ENCODE measurements around the gene GPRC6A.
"Not testable (repeated sequence)": the region's sequence is repeated elsewhere in the genome, so short reads cannot be mapped to it uniquely, and the experiment has no call there.

GPRC6A gene, protein sequence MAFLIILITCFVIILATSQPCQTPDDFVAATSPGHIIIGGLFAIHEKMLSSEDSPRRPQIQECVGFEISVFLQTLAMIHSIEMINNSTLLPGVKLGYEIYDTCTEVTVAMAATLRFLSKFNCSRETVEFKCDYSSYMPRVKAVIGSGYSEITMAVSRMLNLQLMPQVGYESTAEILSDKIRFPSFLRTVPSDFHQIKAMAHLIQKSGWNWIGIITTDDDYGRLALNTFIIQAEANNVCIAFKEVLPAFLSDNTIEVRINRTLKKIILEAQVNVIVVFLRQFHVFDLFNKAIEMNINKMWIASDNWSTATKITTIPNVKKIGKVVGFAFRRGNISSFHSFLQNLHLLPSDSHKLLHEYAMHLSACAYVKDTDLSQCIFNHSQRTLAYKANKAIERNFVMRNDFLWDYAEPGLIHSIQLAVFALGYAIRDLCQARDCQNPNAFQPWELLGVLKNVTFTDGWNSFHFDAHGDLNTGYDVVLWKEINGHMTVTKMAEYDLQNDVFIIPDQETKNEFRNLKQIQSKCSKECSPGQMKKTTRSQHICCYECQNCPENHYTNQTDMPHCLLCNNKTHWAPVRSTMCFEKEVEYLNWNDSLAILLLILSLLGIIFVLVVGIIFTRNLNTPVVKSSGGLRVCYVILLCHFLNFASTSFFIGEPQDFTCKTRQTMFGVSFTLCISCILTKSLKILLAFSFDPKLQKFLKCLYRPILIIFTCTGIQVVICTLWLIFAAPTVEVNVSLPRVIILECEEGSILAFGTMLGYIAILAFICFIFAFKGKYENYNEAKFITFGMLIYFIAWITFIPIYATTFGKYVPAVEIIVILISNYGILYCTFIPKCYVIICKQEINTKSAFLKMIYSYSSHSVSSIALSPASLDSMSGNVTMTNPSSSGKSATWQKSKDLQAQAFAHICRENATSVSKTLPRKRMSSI

DNA sequence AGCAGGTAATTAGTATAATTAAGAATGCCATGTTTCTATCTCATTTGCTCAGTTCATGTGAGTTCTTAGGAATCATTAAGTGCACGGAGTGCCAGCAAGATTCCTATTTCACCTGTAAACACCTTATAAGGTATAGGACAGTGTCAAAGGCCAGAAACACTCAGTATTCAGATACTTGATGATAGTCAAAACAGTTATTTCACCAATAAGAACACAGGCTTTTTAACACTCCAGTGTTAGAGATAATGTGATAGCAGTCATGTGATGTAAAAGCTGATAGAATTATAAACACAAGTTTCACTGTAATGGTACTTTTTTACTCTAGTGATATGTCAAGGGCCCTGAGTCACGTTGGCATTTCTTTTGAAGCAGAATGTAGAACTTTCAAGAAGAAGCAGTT is at the start of gene GPRC6A:
Gene GPRC6A, minus strand, starts transcription at position 101 of the 400 bp plus-strand sequence. Its CDS starts 70 bp downstream, at position 31.
- DNase-seq, result no peak

DNA sequence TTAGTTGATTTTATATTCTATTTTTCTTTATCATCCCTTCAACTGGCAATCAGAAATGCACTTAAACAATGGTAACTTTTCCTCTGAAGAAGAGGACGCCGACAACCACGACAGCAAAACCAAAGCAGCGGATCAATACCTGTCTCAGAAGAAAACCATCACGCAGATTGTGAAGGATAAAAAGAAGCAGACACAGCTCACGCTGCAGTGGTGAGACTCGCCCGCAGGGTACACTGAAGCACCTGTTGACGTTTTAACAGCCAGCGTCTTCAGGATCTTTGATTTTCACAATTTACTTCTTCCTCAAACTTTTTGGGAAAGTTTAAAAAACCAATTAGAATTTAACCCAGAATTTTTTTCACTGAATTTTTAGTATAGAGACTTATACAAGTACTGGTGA is 48.9 kb upstream of the GPRC6A start:
- no peak for DNase-seq

DNA sequence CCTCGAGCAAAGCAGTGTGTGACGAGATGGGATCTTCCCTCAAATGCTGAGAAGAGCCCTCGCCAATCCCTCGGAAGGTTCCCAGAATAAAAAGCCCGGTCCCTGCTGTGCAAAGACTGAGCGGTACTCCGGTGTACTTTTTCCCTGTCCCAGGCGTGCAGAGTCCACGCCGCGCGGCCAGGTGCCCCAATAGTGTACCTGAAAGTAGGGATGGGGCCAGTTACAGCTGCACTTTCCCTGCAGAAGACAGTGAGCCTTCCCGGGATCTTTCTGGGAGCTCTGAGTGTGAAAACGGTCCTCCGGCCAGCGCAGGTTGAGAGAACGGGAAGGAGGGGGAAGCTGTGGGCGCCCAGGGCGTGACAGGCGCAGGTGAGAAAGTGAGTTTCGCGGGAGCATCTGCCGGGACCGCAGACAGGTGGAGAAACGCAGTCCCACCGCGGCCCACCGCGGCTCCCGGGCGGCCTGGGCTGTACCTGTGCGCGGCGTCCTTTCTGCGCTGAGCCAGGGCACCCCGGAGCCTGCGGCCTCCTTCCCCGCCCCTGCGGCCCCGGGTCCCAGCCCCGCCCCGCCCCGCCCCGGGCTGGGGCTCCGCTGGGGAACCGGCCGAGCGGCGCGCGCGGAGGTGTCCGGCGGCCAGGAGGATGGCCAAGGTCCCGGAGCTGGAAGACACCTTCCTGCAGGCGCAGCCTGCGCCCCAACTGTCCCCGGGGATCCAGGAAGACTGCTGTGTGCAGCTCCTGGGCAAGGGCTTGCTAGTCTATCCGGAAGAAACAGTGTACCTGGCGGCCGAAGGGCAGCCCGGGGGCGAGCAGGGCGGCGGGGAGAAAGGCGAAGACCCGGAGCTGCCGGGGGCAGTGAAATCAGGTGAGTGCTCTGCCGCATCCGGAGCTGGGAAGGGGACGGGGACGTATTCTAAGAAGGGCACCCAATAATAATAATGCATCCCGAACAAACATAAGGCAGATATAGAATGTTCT is 48.0 kb upstream of the GPRC6A start, which contains the start of gene RFX6:
Gene RFX6, plus strand, starts transcription at position 608 of the 977 bp plus-strand sequence. Its CDS starts 34 bp downstream, at position 642.
- no peak for DNase-seq

DNA sequence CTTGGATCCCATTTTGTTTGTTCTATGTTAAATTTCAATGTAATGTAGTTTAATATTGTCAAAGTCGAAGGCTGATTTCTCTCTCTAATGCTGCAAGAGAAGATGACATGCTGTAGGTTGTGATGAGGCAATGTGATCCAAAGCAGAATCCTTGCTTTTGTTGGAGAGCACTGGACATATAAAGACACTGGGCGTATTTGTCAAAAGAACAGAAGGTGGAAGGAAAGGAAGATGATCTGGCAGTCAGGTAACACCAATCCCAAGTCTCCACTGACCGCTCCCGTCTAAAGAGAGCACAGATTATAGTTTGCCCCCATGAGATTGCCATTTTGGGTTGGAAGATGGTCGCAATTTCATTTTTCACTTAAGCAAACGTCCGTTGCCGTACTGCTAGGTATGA is 47.2 kb upstream of the GPRC6A start:
- no peak for DNase-seq

DNA sequence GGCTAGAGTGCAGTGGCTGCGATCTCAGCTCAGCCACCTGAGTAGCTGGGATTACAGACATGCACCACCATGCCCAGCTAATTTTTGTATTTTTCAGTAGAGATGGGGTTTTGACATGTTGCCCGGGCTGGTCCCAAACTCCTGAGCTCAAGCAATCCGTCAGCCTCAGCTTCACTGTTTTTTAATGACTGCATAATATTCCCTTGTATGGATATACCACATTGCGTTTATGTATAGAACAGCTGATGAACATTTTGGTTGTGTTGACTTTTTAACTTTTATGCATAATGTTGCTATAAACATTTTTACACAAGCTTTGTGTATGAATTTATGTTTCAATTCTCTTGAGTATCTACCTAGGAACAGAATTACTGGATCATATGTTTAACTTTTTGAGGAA is 43.9 kb upstream of the GPRC6A start:
- no peak for DNase-seq

DNA sequence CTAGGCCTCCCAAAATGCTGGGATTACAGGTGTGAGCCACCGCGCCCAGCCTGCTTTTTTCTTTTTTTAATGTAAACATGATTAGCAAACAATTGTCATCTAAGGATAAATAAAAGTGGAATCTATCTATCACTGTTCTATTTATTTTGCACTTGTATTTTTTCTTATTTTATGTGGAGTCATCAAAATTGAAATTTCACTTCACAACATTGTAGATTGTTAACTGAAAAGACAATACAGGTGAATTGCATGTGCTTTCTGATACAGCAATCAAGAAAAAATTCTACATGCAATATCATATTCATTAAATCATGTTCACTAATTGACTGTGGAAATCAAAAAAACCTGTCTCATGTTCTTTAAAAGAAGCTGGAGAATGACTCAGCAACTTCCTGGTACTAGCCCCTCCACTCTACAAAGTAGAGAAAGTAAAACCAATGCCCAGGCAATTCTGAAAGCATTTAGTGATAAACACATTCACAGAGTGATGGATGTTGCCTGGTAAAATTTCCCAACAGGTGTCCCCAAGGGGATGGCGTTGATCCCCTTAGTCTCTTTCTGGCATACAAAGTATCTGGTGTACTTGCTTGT is 37.5 kb upstream of the GPRC6A start:
- no peak for DNase-seq

DNA sequence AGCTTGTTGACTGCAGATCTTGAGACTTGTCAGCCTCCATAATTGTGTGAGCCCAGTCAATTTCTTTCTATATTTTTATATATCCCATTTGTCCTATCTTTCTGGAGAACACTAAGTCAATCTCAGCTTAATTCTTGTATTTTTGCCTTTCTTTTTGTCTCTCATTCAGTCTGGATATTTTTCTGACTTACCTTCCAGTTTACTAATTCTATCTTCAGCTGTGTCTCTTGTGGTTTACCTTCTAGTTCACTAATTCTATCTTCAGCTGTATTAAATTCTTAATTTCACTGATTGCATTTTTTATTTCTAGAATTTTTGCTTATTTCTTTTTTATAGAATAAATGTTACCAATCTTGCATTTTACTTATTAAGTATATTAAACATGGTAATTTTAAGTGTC is 30.4 kb upstream of the GPRC6A start:
- no peak for DNase-seq

DNA sequence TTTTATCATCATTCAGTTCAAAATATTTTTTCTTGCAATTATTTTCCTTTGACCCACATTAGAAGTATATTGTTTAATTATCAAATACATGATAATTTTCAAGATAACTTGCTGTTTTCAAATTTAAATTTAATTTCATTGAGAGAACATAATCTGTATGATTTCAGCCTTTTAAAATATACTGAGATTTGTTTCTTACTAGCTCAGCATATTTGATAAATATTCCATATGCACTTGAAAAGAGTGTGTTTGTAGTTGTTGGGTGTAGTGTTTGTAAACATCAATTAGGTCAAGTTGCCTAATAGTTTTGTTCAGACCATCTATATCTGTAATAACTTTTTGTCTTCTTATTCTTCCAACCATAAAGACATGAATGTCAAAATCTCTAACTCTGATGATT is 29.2 kb upstream of the GPRC6A start:
- no peak for DNase-seq

DNA sequence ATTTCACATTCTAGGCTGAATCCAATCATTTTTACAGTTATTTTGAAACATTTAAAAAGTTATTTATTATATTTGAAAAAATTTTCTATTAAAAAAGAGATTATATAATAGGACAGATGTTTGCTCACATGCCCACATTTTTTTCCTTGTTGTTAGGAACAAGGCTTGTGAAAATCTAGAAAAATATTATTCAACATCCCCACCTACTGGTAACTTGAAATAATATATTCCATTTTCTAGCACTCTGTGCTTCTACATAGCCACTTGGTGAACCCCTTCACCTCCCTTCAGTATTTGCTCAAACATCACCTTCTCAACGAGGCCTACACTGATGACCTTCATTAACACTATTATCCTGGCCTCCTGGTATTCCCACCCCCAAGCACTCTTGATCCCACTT is 18.3 kb upstream of the GPRC6A start:
- no peak for DNase-seq

DNA sequence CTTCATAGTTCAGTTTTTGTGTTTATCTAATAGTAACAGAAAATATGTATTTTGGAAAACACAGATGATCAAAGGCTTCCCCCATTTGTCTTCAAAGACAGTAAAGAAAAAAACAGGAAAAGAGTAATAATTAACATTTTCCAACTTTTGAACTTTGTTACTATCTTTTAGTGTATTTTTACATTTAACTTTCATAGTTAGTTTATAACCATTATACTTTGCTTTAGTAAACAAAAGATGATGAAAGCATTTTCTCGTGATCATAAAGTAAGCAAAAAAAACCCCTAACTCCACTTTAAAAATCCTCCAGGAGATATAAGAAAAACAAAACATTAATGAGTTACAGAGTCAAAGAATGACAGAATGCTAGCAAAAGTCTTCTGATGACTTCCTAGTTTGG is 13.6 kb upstream of the GPRC6A start:
- no peak for DNase-seq

DNA sequence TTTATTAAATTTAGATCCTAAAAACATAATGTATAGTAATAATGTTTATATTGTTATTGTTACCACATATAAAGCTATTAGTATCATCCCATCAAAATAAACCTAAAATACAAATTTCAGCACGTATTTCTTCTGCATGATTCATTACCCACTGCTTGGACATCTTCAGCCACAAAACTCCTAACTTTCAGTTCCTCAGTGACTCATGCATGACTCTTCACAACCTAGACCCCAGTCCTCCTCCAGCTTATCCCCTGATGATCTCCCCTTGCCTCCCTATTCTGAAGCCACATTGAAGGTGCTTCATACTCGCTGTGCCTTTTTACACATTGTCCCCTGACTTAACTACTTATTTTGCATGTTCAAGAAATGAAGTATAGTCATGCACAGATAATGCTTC is 11.2 kb upstream of the GPRC6A start:
- DNase-seq, result no peak

DNA sequence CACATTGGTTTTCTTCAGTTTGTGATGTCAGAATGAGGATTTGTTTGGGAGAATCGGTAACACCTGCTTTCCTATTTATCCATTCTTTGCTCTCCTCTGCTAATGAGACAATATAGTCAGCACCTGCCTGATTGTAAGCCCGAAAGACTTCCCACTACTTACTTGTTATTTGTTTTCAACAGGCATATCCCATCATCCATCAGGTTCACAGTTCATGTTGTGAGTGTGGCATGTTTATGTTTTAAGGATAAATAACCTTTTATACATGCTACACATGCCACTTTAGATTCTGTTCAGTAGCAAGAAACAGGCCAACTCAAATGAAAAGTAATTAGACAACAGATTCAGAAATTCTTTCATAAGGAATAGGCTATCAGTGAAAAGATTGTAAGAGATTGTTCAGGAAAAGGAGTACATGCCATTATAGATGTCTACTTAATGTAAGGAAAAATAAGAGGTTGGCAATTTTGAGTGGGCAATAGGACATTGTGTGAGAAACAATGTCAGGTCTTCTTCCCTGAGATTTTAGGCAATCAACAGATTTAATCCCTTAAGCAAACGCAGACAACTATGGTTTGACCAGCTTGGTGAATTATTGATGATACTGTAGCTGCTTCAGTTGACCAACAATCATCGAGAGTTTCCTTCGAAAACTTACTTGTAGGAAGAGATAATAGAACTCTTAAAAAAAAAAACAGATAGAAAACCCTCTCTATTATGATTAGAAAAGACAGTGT is 7.9 kb upstream of the GPRC6A start:
- DNase-seq, result no peak

DNA sequence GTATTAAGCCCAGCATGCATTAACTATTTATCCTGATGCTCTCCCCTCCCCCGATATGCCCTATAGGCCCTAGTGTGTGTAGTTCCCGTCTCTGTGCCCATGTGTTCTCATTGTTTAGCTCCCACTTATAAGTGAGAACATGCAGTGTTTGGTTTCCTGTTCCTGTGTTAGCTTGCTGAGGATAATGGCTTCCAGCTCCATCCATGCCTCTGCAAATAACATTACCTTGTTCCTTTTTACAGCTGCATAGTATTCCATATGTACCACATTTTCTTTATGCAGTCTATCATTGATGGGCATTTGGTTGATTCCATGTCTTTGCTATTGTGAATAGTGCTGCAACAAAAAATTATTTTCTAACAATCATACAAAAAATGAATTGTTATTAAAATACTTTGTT is 5.6 kb upstream of the GPRC6A start:
- not testable (repeated sequence) for DNase-seq

DNA sequence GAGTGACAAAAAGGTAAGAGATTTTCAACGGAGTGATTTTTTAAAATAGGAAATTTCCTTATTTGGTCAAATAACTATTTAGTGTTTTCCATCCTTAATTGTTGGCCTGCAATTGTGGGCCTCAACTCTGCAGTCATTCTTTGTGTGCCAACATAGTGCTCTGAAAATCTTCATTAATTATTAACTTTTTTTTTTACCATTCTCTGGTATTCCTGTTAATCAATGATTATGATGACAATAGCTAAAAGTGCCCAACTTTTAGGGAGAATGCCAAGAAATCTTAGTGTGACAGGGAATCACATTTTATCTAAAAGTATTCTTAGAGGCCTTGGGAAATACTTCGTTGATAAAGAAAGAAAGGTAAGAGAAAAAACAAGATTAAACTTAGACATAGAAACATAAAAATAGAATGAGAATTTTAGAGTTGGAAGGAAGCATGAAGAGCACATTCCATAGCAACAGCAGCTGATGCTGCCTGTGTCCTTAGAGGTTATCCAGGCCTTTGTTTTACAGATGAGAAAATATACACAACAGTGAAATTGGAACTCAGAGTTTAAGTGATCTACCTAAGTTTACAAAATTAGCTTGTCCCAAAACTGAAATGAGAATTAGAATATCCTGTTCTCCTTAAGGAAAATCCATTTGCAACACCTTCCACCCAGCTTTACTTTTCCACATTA is 1.2 kb downstream of the GPRC6A start:
- DNase-seq, result no peak

DNA sequence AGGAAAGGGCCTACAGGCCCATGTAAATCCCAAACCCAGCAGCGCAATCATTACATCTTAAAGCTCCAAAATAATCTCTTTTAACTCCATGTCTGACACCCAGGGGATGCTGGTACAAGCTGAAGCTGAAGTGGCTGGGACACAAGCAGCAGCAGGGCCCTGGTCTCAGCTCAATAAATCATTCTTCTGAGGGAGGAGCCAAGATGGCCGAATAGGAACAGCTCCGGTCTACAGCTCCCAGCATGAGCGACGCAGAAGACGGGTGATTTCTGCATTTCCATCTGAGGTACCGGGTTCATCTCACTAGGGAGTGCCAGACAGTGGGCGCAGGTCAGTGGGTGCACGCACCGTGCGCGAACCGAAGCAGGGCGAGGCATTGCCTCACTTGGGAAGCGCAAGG is 12.5 kb downstream of the GPRC6A start:
- not testable (repeated sequence) for DNase-seq

DNA sequence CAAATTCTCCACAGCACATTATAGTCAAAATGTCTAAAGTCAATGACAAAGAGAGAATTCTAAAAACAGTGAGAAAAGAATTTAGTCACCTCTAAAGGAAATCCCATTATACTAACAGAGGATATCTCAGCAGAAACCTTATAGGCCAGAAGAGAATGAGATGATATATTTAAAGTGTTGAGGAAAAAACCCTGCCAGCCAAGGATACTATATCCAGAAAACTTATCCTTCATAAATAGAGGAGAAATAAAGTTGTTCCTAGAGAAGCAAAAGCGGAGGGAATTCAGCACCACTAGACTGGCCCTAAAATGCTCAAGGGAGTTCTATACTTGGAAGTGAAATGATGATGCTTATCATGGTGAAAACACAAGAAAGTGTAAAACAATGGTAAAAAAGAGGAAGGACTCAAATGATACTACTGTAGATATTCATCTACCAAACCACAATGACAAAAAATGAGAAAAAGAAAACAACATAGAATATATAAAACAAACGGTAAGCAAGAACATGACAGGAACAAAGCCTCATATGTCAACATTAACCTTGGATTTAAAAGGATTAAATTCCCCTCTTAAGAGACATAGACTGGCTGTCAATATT is 16.7 kb downstream of the GPRC6A start:
- DNase-seq, result no peak

DNA sequence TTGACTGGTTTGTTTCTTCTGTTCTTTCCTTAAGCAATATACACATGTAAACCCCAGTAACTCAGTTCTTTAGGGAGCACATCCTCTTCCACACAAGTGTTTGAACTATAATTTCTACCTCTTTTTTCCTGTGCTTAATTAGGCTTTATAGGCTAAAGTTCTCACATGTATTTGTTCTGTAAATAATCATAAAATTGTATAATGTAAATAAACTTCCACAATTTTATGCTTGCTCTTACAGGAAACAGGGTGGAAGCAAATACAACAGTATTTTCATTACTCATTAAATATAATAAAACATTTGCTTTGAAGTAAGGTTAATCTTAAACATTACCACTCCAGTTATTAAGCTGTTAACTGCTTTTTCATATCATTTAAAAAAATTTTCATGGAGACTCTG is 26.9 kb downstream of the GPRC6A start:
- DNase-seq, result no peak

DNA sequence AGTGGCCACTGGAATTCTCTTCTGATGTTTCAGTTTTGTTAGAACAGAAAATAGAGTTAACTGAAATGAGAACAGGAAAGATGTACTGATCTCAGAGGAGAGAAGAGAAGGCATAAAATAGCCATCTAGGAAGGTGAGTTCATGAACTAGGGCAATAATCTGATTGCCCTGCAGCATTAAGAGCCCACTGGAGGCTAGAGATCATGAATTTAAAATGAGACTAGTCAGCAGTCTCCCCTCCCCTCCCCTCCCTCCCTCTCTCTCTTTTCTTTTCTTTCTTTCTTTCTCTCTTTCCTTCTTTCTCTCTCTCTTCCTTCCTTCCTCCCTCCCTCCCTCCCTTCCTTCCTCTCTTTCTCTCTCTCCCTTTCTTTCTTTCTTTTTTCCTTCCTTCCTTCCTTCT is 28.9 kb downstream of the GPRC6A start:
- DNase-seq, result no peak

DNA sequence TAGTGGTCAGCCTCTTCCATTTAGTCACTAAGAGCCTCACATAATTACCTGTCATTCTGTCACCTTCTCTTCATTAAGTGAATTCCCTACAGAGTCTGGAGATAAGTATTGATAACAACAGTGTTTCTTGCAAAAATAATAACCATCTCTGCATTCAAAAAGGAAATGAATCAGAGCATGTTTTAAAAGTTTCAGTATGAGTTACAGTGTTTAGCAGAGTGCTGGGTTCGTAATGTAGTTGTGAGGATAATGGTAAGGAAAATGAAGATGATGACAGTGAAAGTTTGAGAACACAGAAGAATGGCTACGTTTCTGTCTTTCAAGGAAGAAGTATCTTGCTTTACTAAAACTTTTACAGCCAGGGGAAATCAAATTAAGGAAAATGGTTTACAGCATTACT is 31.3 kb downstream of the GPRC6A start:
- DNase-seq, result no peak

DNA sequence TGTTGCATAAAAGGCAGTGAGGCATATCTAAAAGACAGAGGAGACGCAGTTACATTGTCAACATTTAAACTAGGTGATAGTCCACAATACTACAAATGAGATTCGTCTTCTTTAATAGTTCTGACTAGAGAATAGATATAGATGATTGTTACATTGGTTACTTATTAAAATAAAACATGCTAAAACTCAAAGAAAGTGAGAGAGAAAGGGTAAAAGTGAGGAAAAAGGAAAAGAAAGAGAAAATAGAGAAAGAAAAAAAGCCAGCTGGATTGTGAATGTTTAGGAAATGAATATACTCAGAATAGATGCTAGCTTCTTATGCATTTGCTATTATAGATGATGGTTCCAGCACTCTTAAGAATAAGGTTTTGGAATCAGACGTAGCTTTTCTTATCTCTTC is 35.7 kb downstream of the GPRC6A start:
- DNase-seq, result no peak

All from femur (tissue), 1 donor.